H9 (cell line): ENCODE results near the gene KCNMB3. TPM values are rescaled to one million over a fixed set of nuclear protein-coding genes. Genes with fewer than 3 reads are reported as not detected.

ENCODE experiments used
- DNase-seq: peaks from one replicate; pipeline ENCODE4 v3.0.0-alpha.2; 2017
- H2AFZ ChIP-seq: one replicate; pipeline ENCODE4 v1.6.1; 2013; ENCODE audit warnings: mild to moderate bottlenecking, low read length, control low read depth, moderate library complexity
- H2AK5ac ChIP-seq: 2 replicates; pipeline ENCODE4 v1.6.1; 2013; ENCODE audit warnings: low read length, control low read depth, mixed read lengths; ENCODE audit not compliant: insufficient read length
- H2BK120ac ChIP-seq: one replicate; pipeline ENCODE4 v1.6.1; 2013; ENCODE audit warnings: low read depth, mild to moderate bottlenecking, low read length, control low read depth, inconsistent platforms; ENCODE audit not compliant: poor library complexity, severe bottlenecking
- H2BK12ac ChIP-seq: 2 replicates; pipeline ENCODE4 v1.6.1; 2013; ENCODE audit warnings: low read length, control low read depth, mixed read lengths, low read depth; ENCODE audit not compliant: insufficient read length
- H2BK15ac ChIP-seq: 2 replicates; pipeline ENCODE4 v1.6.1; 2013; ENCODE audit warnings: low read depth, low read length, control low read depth
- H2BK20ac ChIP-seq: one replicate; pipeline ENCODE4 v1.6.1; 2013; ENCODE audit warnings: low read depth, mild to moderate bottlenecking, low read length, control low read depth, inconsistent platforms; ENCODE audit not compliant: poor library complexity, severe bottlenecking
- H2BK5ac ChIP-seq: 2 replicates; pipeline ENCODE4 v1.6.1; 2013; ENCODE audit warnings: low read length, control low read depth, mixed read lengths; ENCODE audit not compliant: insufficient read length
- H3K14ac ChIP-seq: 2 replicates; pipeline ENCODE4 v1.6.1; 2013; ENCODE audit warnings: low read length, control low read depth; ENCODE audit not compliant: insufficient read depth
- H3K18ac ChIP-seq: 2 replicates; pipeline ENCODE4 v1.6.1; 2013; ENCODE audit warnings: low read depth, mild to moderate bottlenecking, mixed read lengths, low read length, control low read depth; ENCODE audit not compliant: insufficient read length
- H3K23ac ChIP-seq: 2 replicates; pipeline ENCODE4 v1.6.1; 2013; ENCODE audit warnings: low read length, control low read depth, mixed read lengths, low read depth; ENCODE audit not compliant: insufficient read length
- H3K23me2 ChIP-seq: 2 replicates; pipeline ENCODE4 v1.6.1; 2013; ENCODE audit warnings: low read depth, mild to moderate bottlenecking, mixed read lengths, low read length, control low read depth; ENCODE audit not compliant: insufficient read length, poor library complexity, severe bottlenecking
- H3K27ac ChIP-seq: 2 replicates; pipeline ENCODE4 v1.5.1; 2013; ENCODE audit warnings: low read length, control low read depth, mixed read lengths, low read depth; ENCODE audit not compliant: insufficient read length
- H3K27me3 ChIP-seq: 2 replicates; pipeline ENCODE4 v1.6.1; 2013; ENCODE audit warnings: low read length, control low read depth, inconsistent platforms; ENCODE audit not compliant: insufficient read depth
- H3K4ac ChIP-seq: 2 replicates; pipeline ENCODE4 v1.6.1; 2013; ENCODE audit warnings: low read depth, mild to moderate bottlenecking, control low read depth, inconsistent platforms, low read length, moderate library complexity
- H3K4me1 ChIP-seq: 2 replicates; pipeline ENCODE4 v1.6.1; 2013; ENCODE audit warnings: low read length, control low read depth, inconsistent platforms; ENCODE audit not compliant: insufficient read depth
- H3K4me2 ChIP-seq: 2 replicates; pipeline ENCODE4 v1.6.1; 2013; ENCODE audit warnings: low read length, control low read depth, mixed read lengths; ENCODE audit not compliant: insufficient read length, insufficient read depth
- H3K56ac ChIP-seq: 2 replicates; pipeline ENCODE4 v1.6.1; 2013; ENCODE audit warnings: low read depth, mild to moderate bottlenecking, mixed read lengths, low read length, control low read depth; ENCODE audit not compliant: insufficient read length
- H3K79me1 ChIP-seq: 2 replicates; pipeline ENCODE4 v1.6.1; 2013; ENCODE audit warnings: low read depth, mild to moderate bottlenecking, moderate library complexity, low read length, control low read depth, inconsistent platforms; ENCODE audit not compliant: insufficient read depth, poor library complexity, severe bottlenecking
- H3K79me2 ChIP-seq: 2 replicates; pipeline ENCODE4 v1.6.1; 2013; ENCODE audit warnings: low read length, control low read depth, inconsistent platforms; ENCODE audit not compliant: insufficient read depth
- H3K9ac ChIP-seq: 2 replicates; pipeline ENCODE4 v1.6.1; 2013; ENCODE audit warnings: low read length, control low read depth, mixed read lengths; ENCODE audit not compliant: insufficient read length; ENCODE audit errors: extremely low read depth
- H3K9me3 ChIP-seq: one replicate; pipeline ENCODE4 v1.6.1; 2013; ENCODE audit warnings: low read depth, low read length, inconsistent platforms; ENCODE audit not compliant: control insufficient read depth
- H3T11ph ChIP-seq: one replicate; pipeline ENCODE4 v1.6.1; 2013; ENCODE audit warnings: mild to moderate bottlenecking, low read length, control low read depth, inconsistent platforms
- H4K20me1 ChIP-seq: one replicate; pipeline ENCODE4 v1.6.1; 2013; ENCODE audit not compliant: control insufficient read depth, insufficient read length, insufficient read depth
- H4K5ac ChIP-seq: 2 replicates; pipeline ENCODE4 v1.6.1; 2013; ENCODE audit warnings: low read depth, mild to moderate bottlenecking, mixed read lengths, low read length, control low read depth; ENCODE audit not compliant: insufficient read length
- H4K8ac ChIP-seq: replicated peaks from 2 replicates; pipeline ENCODE4 v1.6.1; 2013; ENCODE audit warnings: low read length, control low read depth, mixed read lengths, low read depth; ENCODE audit not compliant: insufficient read length
- H4K91ac ChIP-seq: 2 replicates; pipeline ENCODE4 v1.6.1; 2013; ENCODE audit warnings: low read depth, mild to moderate bottlenecking, moderate library complexity, mixed read lengths, low read length, control low read depth; ENCODE audit not compliant: insufficient read length
- H3K27ac Mint-ChIP-seq, 3 experiments: 2 replicates in 2 of 3; 3 replicates in 1 of 3; pipeline ENCODE4 v1.8.0; 2020 to 2021; ENCODE audit warnings: mixed read lengths in 3 of 3, mild to moderate bottlenecking in 1 of 3, moderate library complexity in 1 of 3
- H3K27me3 Mint-ChIP-seq: 2 replicates; pipeline ENCODE4 v1.8.0; 2021; ENCODE audit warnings: low read depth, mild to moderate bottlenecking, moderate library complexity, mixed read lengths
- H3K36me3 Mint-ChIP-seq, 3 experiments: 2 replicates in 2 of 3; 3 replicates in 1 of 3; pipeline ENCODE4 v1.8.0; 2020 to 2021; ENCODE audit warnings: low read depth in 3 of 3, mixed read lengths in 3 of 3; ENCODE audit not compliant: insufficient read depth in 1 of 3
- H3K4me1 Mint-ChIP-seq, 2 experiments: 2 replicates each; pipeline ENCODE4 v1.8.0; 2020; ENCODE audit warnings: mixed read lengths in 2 of 2
- H3K4me3 Mint-ChIP-seq, 2 experiments: 2 replicates in 1 of 2; 3 replicates in 1 of 2; pipeline ENCODE4 v1.8.0; 2020 to 2021; ENCODE audit warnings: mild to moderate bottlenecking in 2 of 2, mixed read lengths in 2 of 2, moderate library complexity in 1 of 2
- H3K9me3 Mint-ChIP-seq, 2 experiments: 2 replicates in 1 of 2; 3 replicates in 1 of 2; pipeline ENCODE4 v1.8.0; 2020; ENCODE audit warnings: mild to moderate bottlenecking in 2 of 2, mixed read lengths in 2 of 2, moderate library complexity in 1 of 2
- CTCF ChIP-seq: fragments of 200-600 bp; sonication (generic); conservative IDR thresholded peaks from 3 replicates; pipeline ENCODE4 v1.8.0; 2021; ENCODE audit warnings: antibody characterized with exemption, mild to moderate bottlenecking
- WGBS: extraction: QIAGEN DNeasy Blood & Tissue Kit; methylation state at CpG from one replicate; pipeline ENCODE4 v1.1.7; 2013; ENCODE audit warnings: missing lambda C conversion rate, low lambda C conversion rate, mixed read lengths; ENCODE audit not compliant: insufficient read length; ENCODE audit errors: extremely low coverage; 5-methylcytosine and 5-hydroxymethylcytosine counted together
- total RNA-seq: library from RNA; stranded (reverse); gene quantifications from 2 replicates; pipeline ENCODE4 v1.2.1, GENCODE V29; 2021

Gene KCNMB3
- total RNA-seq, 1 experiment from 2014 or later = 1.6 TPM

GRCh38 chr3:179272385-179272784, 21.5 kb upstream of the KCNMB3 start:
- H3K4me2 ChIP-seq = no peak overlapping the region
- H3T11ph ChIP-seq = no peak overlapping the region
- Mint-ChIP-seq H3K27ac (no peak overlapping the region), H3K36me3 (no peaks in the 10 kb centered on the region), H3K9me3 (no peaks in the 10 kb centered on the region), H3K4me3 (no peak overlapping the region), H3K4me1 (0 out of 4 replicates have a peak, but pooled peaks cover 0 to 2% of the 10 kb centered on the region in 2 experiments), H3K27me3 (peaks cover 3% of the 10 kb centered on the region; the same call in 1 of the 2 replicates)
- no peak overlapping the region for H3K9ac ChIP-seq
- H3K9me3 ChIP-seq = no peaks in the 10 kb centered on the region
- no peak overlapping the region for H2BK15ac ChIP-seq
- no peak overlapping the region for H3K56ac ChIP-seq
- no peaks in the 10 kb centered on the region for H3K79me2 ChIP-seq
- no peak overlapping the region for H2BK120ac ChIP-seq
- no peak overlapping the region for H2AFZ ChIP-seq
- H4K8ac ChIP-seq = no peak overlapping the region
- H2BK12ac ChIP-seq = no peak overlapping the region
- no peaks in the 10 kb centered on the region for H4K20me1 ChIP-seq
- H3K27ac ChIP-seq = no peak overlapping the region
- no peaks in the 10 kb centered on the region for H3K27me3 ChIP-seq
- no peaks in the 10 kb centered on the region for H3K79me1 ChIP-seq
- H4K5ac ChIP-seq = no peak overlapping the region
- H4K91ac ChIP-seq = no peak overlapping the region
- H3K4ac ChIP-seq = no peak overlapping the region
- H2AK5ac ChIP-seq = no peak overlapping the region
- peak; percentile 37; the same call in 2 of the 3 replicates for TF ChIP-seq CTCF
- no peak overlapping the region for H3K14ac ChIP-seq
- no peak for DNase-seq
- WGBS = no CpG with 5 or more reads among the region's 3 CpGs
- H2BK5ac ChIP-seq = no peak overlapping the region
- H2BK20ac ChIP-seq = no peak overlapping the region
- no peaks in the 10 kb centered on the region for H3K23me2 ChIP-seq
- no peak overlapping the region for H3K18ac ChIP-seq
- no peaks in the 10 kb centered on the region for H3K4me1 ChIP-seq
- H3K23ac ChIP-seq = no peak overlapping the region
